ENCODE measurements around the gene THTPA. TPM values are rescaled to one million over a fixed set of nuclear protein-coding genes. Genes with fewer than 3 reads are reported as not detected.
"Not testable (repeated sequence)": the region's sequence is repeated elsewhere in the genome, so short reads cannot be mapped to it uniquely, and the experiment has no call there.

THTPA gene
- total RNA-seq, 1 donor from 2014 or later = 15.5 TPM

GRCh38 chr14:23604675-23605170 is 48.7 kb downstream of the THTPA start:
- intact Hi-C loops (cut with DNase I) = no loop called here
- no peak overlapping the region for H3K27ac ChIP-seq
- H3K4me1 ChIP-seq = no peaks in the 10 kb centered on the region
- H3K27me3 ChIP-seq = no peaks in the 10 kb centered on the region
- no peak for ATAC-seq
- no peak overlapping the region for H3K4me3 ChIP-seq
- H3K9me3 ChIP-seq = no peaks in the 10 kb centered on the region
- no peaks in the 10 kb centered on the region for H3K36me3 ChIP-seq
- TF ChIP-seq CTCF (IDR thresholded peaks at IDR 0.05) = no peak
- DNase-seq = no peak

- no peak overlapping the region for H3K27ac ChIP-seq
- intact Hi-C loops (cut with DNase I) = no loop called here
- no peak for TF ChIP-seq CTCF (IDR thresholded peaks at IDR 0.05)
- no peaks in the 10 kb centered on the region for H3K4me1 ChIP-seq
- DNase-seq (no peak), ATAC-seq (no peak)
- H3K9me3 ChIP-seq = no peaks in the 10 kb centered on the region
- no peak overlapping the region for H3K4me3 ChIP-seq
- H3K36me3 ChIP-seq = no peaks in the 10 kb centered on the region
- no peaks in the 10 kb centered on the region for H3K27me3 ChIP-seq
Measured at GRCh38 chr14:23605931-23606585, 50.0 kb downstream of the THTPA start.

GRCh38 chr14:23608454-23608853 is 52.4 kb downstream of the THTPA start:
- H3K27me3 ChIP-seq = no peaks in the 10 kb centered on the region
- no peak for ATAC-seq
- H3K4me3 ChIP-seq = no peak overlapping the region
- intact Hi-C loops (cut with DNase I) = no loop called here
- no peak for TF ChIP-seq CTCF (IDR thresholded peaks at IDR 0.05)
- no peak overlapping the region for H3K27ac ChIP-seq
- no peaks in the 10 kb centered on the region for H3K4me1 ChIP-seq
- no peaks in the 10 kb centered on the region for H3K9me3 ChIP-seq
- H3K36me3 ChIP-seq = no peaks in the 10 kb centered on the region
- DNase-seq = no peak

GRCh38 chr14:23609001-23609400 is 52.9 kb downstream of the THTPA start:
- TF ChIP-seq CTCF (IDR thresholded peaks at IDR 0.05) = no peak
- H3K9me3 ChIP-seq = no peaks in the 10 kb centered on the region
- no peak for DNase-seq
- H3K4me3 ChIP-seq = no peak overlapping the region
- no peak for ATAC-seq
- H3K4me1 ChIP-seq = no peaks in the 10 kb centered on the region
- H3K27me3 ChIP-seq = no peaks in the 10 kb centered on the region
- H3K27ac ChIP-seq = no peak overlapping the region
- intact Hi-C loops (cut with DNase I) = no loop called here
- no peaks in the 10 kb centered on the region for H3K36me3 ChIP-seq

- H3K4me1 ChIP-seq; H3K36me3 ChIP-seq; H3K9me3 ChIP-seq; DNase-seq; H3K4me3 ChIP-seq; H3K27me3 ChIP-seq; ATAC-seq; intact Hi-C loops (cut with DNase I): not testable (repeated sequence)
- peak overlapping the region; percentile 45 for H3K27ac ChIP-seq
Measured at GRCh38 chr14:23609411-23610089, 53.5 kb downstream of the THTPA start.

Other genes with a start within 250 kb of the THTPA start
- 53.0 TPM for gene BCL2L2, start 249.4 kb upstream of the THTPA start, total RNA-seq
- gene PABPN1, start 234.8 kb upstream of the THTPA start, total RNA-seq = 118 TPM
- 12.1 TPM for gene SLC22A17, start 203.4 kb upstream of the THTPA start, total RNA-seq
- 10.4 TPM for gene EFS, start 191.1 kb upstream of the THTPA start, total RNA-seq
- gene IL25, start 183.5 kb upstream of the THTPA start, total RNA-seq = not detected
- gene CMTM5, start 179.2 kb upstream of the THTPA start, total RNA-seq = 0.96 TPM
- 3.4 TPM for gene MYH6, start 148.0 kb upstream of the THTPA start, total RNA-seq
- gene MYH7, start 120.6 kb upstream of the THTPA start, total RNA-seq = 0.12 TPM
- 32.3 TPM for gene NGDN, start 86.6 kb upstream of the THTPA start, total RNA-seq
- gene ZFHX2, start 4.5 kb upstream of the THTPA start, total RNA-seq = 2.3 TPM
- 128 TPM for gene AP1G2, start 11.5 kb downstream of the THTPA start, total RNA-seq
- 6.2 TPM for gene JPH4, start 22.5 kb downstream of the THTPA start, total RNA-seq
- gene DHRS2, start 80.1 kb downstream of the THTPA start, total RNA-seq = 0.61 TPM

Data from upper lobe of right lung (tissue), 1 donor.